A673 (cell line): ENCODE data around the gene CLSTN2. TPM values are rescaled to one million over a fixed set of nuclear protein-coding genes. Genes with fewer than 3 reads are reported as not detected.

Source experiments
- BruUV-seq: library from RNA; stranded (reverse); fragments of 400-500 nt; replicated peaks from 2 replicates; lab custom pipeline; 2021; lab: Mats Ljungman, UMichigan
- CTCF ChIA-PET: fragments of 300-600 bp; sonication (Branson Sonifier 250); formaldehyde crosslinking; loops from one replicate; lab custom pipeline; 2022; ENCODE audit warnings: antibody characterized with exemption; lab: Charles Lee
- POLR2A ChIA-PET: fragments of 300-600 bp; sonication (Branson Sonifier 250); formaldehyde crosslinking; loops from one replicate; lab custom pipeline; 2022; ENCODE audit warnings: antibody characterized with exemption; ENCODE audit not compliant: low non-redundant PET; lab: Charles Lee
- DNase-seq: peaks from one replicate; pipeline ENCODE4 v3.0.0-alpha.2; 2015; ENCODE audit warnings: low spot score
- H3K27ac ChIP-seq: fragments of 200-600 bp; sonication (generic); 2 replicates; pipeline ENCODE4 v1.5.1; 2016; ENCODE audit warnings: mixed run types, low read depth, mild to moderate bottlenecking, mixed read lengths, antibody characterized with exemption, low read length; ENCODE audit not compliant: poor library complexity, severe bottlenecking
- H3K27me3 ChIP-seq: fragments of 200-600 bp; sonication (generic); replicated peaks from 2 replicates; pipeline ENCODE4 v1.6.1; 2017; ENCODE audit warnings: mixed run types, low read depth, mild to moderate bottlenecking, mixed read lengths, antibody characterized with exemption, low read length; ENCODE audit not compliant: insufficient read depth, poor library complexity
- H3K36me3 ChIP-seq: fragments of 200-600 bp; sonication (generic); 2 replicates; pipeline ENCODE4 v1.6.1; 2016; ENCODE audit warnings: mixed run types, mild to moderate bottlenecking, mixed read lengths, antibody characterized with exemption, low read length; ENCODE audit not compliant: insufficient read depth, poor library complexity, severe bottlenecking
- H3K4me1 ChIP-seq: fragments of 200-600 bp; sonication (generic); 2 replicates; pipeline ENCODE4 v1.6.1; 2017; ENCODE audit warnings: mixed run types, mild to moderate bottlenecking, mixed read lengths, antibody characterized with exemption, low read length; ENCODE audit not compliant: insufficient read depth, poor library complexity, severe bottlenecking
- H3K4me3 ChIP-seq: fragments of 200-600 bp; sonication (generic); 2 replicates; pipeline ENCODE4 v1.5.1; 2016; ENCODE audit warnings: low read depth, mixed run types, mild to moderate bottlenecking, mixed read lengths, low read length; ENCODE audit not compliant: poor library complexity, severe bottlenecking
- H3K9me3 ChIP-seq: fragments of 200-600 bp; sonication (generic); 2 replicates; pipeline ENCODE4 v1.6.1; 2016; ENCODE audit warnings: mixed run types, low read depth, mild to moderate bottlenecking, mixed read lengths, antibody characterized with exemption, low read length; ENCODE audit not compliant: poor library complexity, severe bottlenecking
- CTCF ChIP-seq: fragments of 300-800, 200-600 bp; sonication (generic); conservative IDR thresholded peaks from 2 replicates; pipeline ENCODE4 v1.5.1; 2017; ENCODE audit warnings: low read depth, mild to moderate bottlenecking, antibody characterized with exemption, low read length, moderate library complexity, mixed read lengths
- EZH2 ChIP-seq: fragments of 200-600 bp; sonication (generic); IDR thresholded peaks from 2 replicates; pipeline ENCODE4 v1.6.1; 2017; ENCODE audit warnings: borderline replicate concordance, low read depth, mild to moderate bottlenecking, mixed read lengths, antibody characterized with exemption, low read length; ENCODE audit not compliant: poor library complexity, severe bottlenecking
- intact Hi-C: fragments of 100-400 bp; cut with micrococcal nuclease; formaldehyde crosslinking; loops from one replicate; pipeline ENCODE4 v1.10.0; 2022; ENCODE audit not compliant: unreplicated experiment
- total RNA-seq: library from RNA; stranded (reverse); gene quantifications from 2 replicates; pipeline ENCODE4 v1.2.3, GENCODE V29; 2021

Gene CLSTN2
- total RNA-seq, 1 experiment from 2014 or later: 50.7 TPM

- POLR2A ChIA-PET: no interaction called here
- Histone ChIP-seq H3K36me3 (no peaks in the 10 kb centered on the region), H3K27me3 (no peaks in the 10 kb centered on the region), H3K4me3 (no peak overlapping the region), H3K9me3 (no peaks in the 10 kb centered on the region), H3K27ac (no peak overlapping the region), H3K4me1 (no peaks in the 10 kb centered on the region)
- no peak for DNase-seq
- intact Hi-C loops: no loop called here
- CTCF ChIA-PET: no interaction called here
- no peak for TF ChIP-seq CTCF
- no peak for TF ChIP-seq EZH2
- no TSS peak for BruUV-seq
These were observed 13.9 kb downstream of the CLSTN2 start for GRCh38 chr3:139948898-139949297.

DNA sequence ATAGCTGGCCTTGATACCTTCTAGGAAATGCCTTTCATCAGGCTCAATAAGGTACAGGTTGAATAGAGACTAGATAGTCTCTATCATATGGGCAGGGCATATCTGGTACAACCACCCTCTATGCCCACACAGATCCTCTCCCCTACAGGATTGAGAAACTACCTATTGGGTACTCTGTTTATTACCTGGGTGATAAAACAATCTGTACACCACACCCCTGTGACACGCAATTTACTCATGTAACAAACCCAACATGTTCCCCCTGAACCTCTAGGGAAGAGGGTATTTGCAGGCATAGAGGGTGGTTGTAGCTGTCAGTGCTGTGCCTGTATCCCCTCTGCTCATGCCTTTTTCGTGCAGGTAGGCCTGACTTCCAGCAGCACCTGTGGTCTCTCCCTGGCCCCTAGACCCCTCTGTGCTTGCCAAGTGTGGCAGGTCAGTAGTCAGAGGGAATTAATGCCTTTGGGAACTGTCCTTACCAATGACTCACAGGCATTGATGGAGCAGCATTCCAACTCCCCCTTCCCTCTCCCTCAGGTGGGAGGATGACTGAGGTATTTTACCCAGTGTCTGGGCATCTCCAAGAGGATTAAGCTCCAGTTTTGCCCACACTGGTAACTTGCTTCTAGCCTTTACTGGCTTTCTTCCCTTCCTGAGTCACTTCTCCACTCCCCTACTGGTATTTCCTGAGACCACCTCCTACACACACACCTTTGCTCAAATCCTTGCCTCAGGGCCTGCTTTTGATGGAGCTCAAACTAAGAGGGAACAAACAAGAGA, 18.3 kb downstream of the CLSTN2 start:
- no peak for DNase-seq
- Histone ChIP-seq H3K4me3 (no peak overlapping the region), H3K9me3 (no peaks in the 10 kb centered on the region), H3K36me3 (no peaks in the 10 kb centered on the region), H3K27me3 (no peaks in the 10 kb centered on the region), H3K27ac (no peak overlapping the region), H3K4me1 (no peaks in the 10 kb centered on the region)
- intact Hi-C loops: no loop called here
- TF ChIP-seq CTCF (no peak), EZH2 (no peak)
- POLR2A ChIA-PET: no interaction called here
- BruUV-seq: no TSS peak
- CTCF ChIA-PET: no interaction called here

GRCh38 chr3:139954146-139954860, 19.3 kb downstream of the CLSTN2 start:
- ChIA-PET CTCF (no interaction called here), POLR2A (no interaction called here)
- TF ChIP-seq CTCF (no peak), EZH2 (no peak)
- no peaks in the 10 kb centered on the region for H3K4me1 ChIP-seq
- no peaks in the 10 kb centered on the region for H3K27me3 ChIP-seq
- H3K9me3 ChIP-seq: no peaks in the 10 kb centered on the region
- intact Hi-C loops: no loop called here
- BruUV-seq: no TSS peak
- H3K27ac ChIP-seq: no peak overlapping the region
- H3K4me3 ChIP-seq: no peak overlapping the region
- no peak for DNase-seq
- no peaks in the 10 kb centered on the region for H3K36me3 ChIP-seq
